SH-SY5Y (cell line): Measurements from ENCODE around the gene CD99L2.

Experiments used
- GATA2 ChIP-seq: IDR thresholded peaks from 2 replicates; pipeline ENCODE4 v1.6.1; 2011; ENCODE audit warnings: mild to moderate bottlenecking, low read depth, low read length
- GATA3 ChIP-seq: IDR thresholded peaks from 2 replicates; pipeline ENCODE4 v1.6.1; 2011; ENCODE audit warnings: low read depth, mild to moderate bottlenecking, low read length, moderate library complexity

- no peak for TF ChIP-seq GATA2
- TF ChIP-seq GATA3: no peak
These were observed 6.8 kb upstream of the CD99L2 start for GRCh38 chrX:150905293-150905692.
